Panc1 (cell line): ENCODE data around the gene SENP5. TPM values are rescaled to one million over a fixed set of nuclear protein-coding genes. Genes with fewer than 3 reads are reported as not detected.
"Not testable (repeated sequence)": the region's sequence is repeated elsewhere in the genome, so short reads cannot be mapped to it uniquely, and the experiment has no call there.

Experiments used
- ATAC-seq: fragments of 200-7000 bp; cut with Tn5 transposase; 2 replicates; pipeline ENCODE4 v1.9.1; 2020; ENCODE audit warnings: mild to moderate bottlenecking, moderate library complexity
- BruUV-seq: library from RNA; stranded (reverse); fragments of 400-500 nt; replicated peaks from 2 replicates; lab custom pipeline; 2021; lab: Mats Ljungman, UMichigan
- CTCF ChIA-PET: fragments of 300-600 bp; sonication (Branson Sonifier 250); formaldehyde crosslinking; loops from one replicate; lab custom pipeline; 2022; ENCODE audit warnings: antibody characterized with exemption; lab: Charles Lee
- POLR2A ChIA-PET: fragments of 300-600 bp; sonication (Branson Sonifier 250); formaldehyde crosslinking; loops from one replicate; lab custom pipeline; 2022; ENCODE audit warnings: antibody characterized with exemption; lab: Charles Lee
- DNase-seq: peaks from one replicate; pipeline ENCODE4 v3.0.0-alpha.2; 2010; ENCODE audit warnings: low read depth, low spot score
- H3K27ac ChIP-seq: 2 replicates; pipeline ENCODE4 v1.5.1; 2011; ENCODE audit warnings: mild to moderate bottlenecking, low read length, inconsistent platforms
- H3K27me3 ChIP-seq: fragments of 200-500 bp; sonication (Bioruptor generic); 2 replicates; pipeline ENCODE4 v1.6.0; 2014; ENCODE audit warnings: low read length, inconsistent platforms; ENCODE audit not compliant: control insufficient read depth, insufficient read depth
- H3K36me3 ChIP-seq: fragments of 200-500 bp; sonication (Bioruptor generic); 2 replicates; pipeline ENCODE4 v1.5.1; 2014; ENCODE audit warnings: inconsistent platforms, mild to moderate bottlenecking, low read length, moderate library complexity; ENCODE audit not compliant: control insufficient read depth, insufficient read depth
- H3K4me1 ChIP-seq: 2 replicates; pipeline ENCODE4 v1.5.1; 2011; ENCODE audit warnings: inconsistent platforms, mild to moderate bottlenecking, low read length, moderate library complexity; ENCODE audit not compliant: control insufficient read depth, insufficient read depth
- H3K4me3 ChIP-seq, 2 experiments: 2 replicates each; pipeline ENCODE4 v1.5.1; 2011 to 2012; ENCODE audit warnings: low read depth in 2 of 2, low read length in 2 of 2, mild to moderate bottlenecking in 2 of 2, inconsistent platforms in 1 of 2, moderate library complexity in 1 of 2
- H3K9me3 ChIP-seq: fragments of 200-500 bp; sonication (Bioruptor generic); 2 replicates; pipeline ENCODE4 v1.5.1; 2014; ENCODE audit warnings: low read depth, mild to moderate bottlenecking, inconsistent platforms, low read length, moderate library complexity; ENCODE audit not compliant: control insufficient read depth, insufficient read depth
- POLR2AphosphoS5 ChIP-seq: IDR thresholded peaks from 2 replicates; pipeline ENCODE4 v1.6.1; 2012; ENCODE audit warnings: mild to moderate bottlenecking, low read depth, low read length, moderate library complexity
- REST ChIP-seq, 2 experiments: IDR thresholded peaks; 2 replicates each; pipeline ENCODE4 v1.6.1; 2011 to 2012; ENCODE audit warnings: low read depth in 2 of 2, control low read depth in 1 of 2, low read length in 1 of 2, mild to moderate bottlenecking in 1 of 2, moderate library complexity in 1 of 2; ENCODE audit not compliant: insufficient read depth in 1 of 2
- SIN3A ChIP-seq: IDR thresholded peaks from 2 replicates; pipeline ENCODE4 v1.6.1; 2012; ENCODE audit warnings: low read depth, mild to moderate bottlenecking, low read length, moderate library complexity, borderline replicate concordance; ENCODE audit not compliant: insufficient read depth
- TCF7L2 ChIP-seq: IDR thresholded peaks from 2 replicates; pipeline ENCODE4 v1.6.1; 2011; ENCODE audit warnings: mild to moderate bottlenecking, low read depth, low read length, inconsistent platforms
- in situ Hi-C: cut with HindIII; loops from 2 replicates; pipeline ENCODE4 v1.10.0; 2016; ENCODE audit warnings: low sequenced_read_pairs, low pct_unique_long_range_greater_than_20kb
- intact Hi-C: fragments of 100-400 bp; cut with micrococcal nuclease; formaldehyde crosslinking; loops from one replicate; pipeline ENCODE4 v1.10.0; 2022; ENCODE audit not compliant: unreplicated experiment
- total RNA-seq: library from RNA; stranded (reverse); gene quantifications from one replicate; pipeline ENCODE4 v1.2.1, GENCODE V29; 2021; ENCODE audit not compliant: unreplicated experiment
- TF ChIP-seq, protein P1 (sequence below): fragments of 450-650 bp; IDR thresholded peaks from 2 replicates; pipeline ENCODE4 v1.5.1; 2017; ENCODE audit warnings: mild to moderate bottlenecking

Gene SENP5
- total RNA-seq, 1 experiment from 2014 or later = 40.0 TPM

DNA sequence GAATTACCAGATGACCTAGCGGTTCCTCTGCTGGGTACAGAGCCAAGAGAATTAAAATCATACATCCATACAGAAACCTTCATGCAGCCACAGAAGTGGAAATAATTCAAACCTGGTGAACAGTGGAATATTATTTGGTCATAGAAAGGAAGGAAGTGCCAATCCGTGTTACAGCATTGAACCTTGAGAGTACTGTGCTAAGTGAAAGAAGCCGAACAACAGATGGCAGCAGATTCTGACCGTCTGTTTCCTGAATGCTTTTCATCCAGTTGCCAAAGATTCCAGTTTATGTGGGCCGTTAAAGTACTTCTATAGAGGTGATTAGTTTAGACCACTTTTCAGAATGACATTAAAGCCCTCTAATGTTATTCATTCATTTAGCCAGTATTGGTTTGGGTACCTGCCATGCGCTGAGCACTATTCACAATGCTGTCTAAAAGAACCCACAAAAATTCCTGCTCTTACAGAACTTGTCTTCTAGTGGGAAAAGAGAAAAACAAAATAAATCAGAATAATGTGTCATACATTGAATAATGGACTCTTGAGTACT is 45.8 kb upstream of the SENP5 start:
- CTCF ChIA-PET = no interaction called here
- in situ Hi-C loops (no loop called here), intact Hi-C loops (no loop called here)
- TF ChIP-seq, protein P1, sequence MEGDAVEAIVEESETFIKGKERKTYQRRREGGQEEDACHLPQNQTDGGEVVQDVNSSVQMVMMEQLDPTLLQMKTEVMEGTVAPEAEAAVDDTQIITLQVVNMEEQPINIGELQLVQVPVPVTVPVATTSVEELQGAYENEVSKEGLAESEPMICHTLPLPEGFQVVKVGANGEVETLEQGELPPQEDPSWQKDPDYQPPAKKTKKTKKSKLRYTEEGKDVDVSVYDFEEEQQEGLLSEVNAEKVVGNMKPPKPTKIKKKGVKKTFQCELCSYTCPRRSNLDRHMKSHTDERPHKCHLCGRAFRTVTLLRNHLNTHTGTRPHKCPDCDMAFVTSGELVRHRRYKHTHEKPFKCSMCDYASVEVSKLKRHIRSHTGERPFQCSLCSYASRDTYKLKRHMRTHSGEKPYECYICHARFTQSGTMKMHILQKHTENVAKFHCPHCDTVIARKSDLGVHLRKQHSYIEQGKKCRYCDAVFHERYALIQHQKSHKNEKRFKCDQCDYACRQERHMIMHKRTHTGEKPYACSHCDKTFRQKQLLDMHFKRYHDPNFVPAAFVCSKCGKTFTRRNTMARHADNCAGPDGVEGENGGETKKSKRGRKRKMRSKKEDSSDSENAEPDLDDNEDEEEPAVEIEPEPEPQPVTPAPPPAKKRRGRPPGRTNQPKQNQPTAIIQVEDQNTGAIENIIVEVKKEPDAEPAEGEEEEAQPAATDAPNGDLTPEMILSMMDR = no peak
- TF ChIP-seq TCF7L2 = no peak
- no peak for TF ChIP-seq SIN3A
- no peak for TF ChIP-seq REST (IDR thresholded peaks at IDR 0.05; ENCODE audit: insufficient read depth in 1 of 2, low read depth in 2 of 2, low read length in 1 of 2)
- no peak for TF ChIP-seq POLR2AphosphoS5
- Histone ChIP-seq H3K36me3 (peaks cover 28% of the 10 kb centered on the region), H3K4me1 (no peaks in the 10 kb centered on the region), H3K27me3 (no peaks in the 10 kb centered on the region), H3K4me3 (no peak overlapping the region), H3K27ac (no peak overlapping the region), H3K9me3 (no peaks in the 10 kb centered on the region)
- POLR2A ChIA-PET = no interaction called here
- ATAC-seq (no peak), DNase-seq (no peak)
- TSS peak; percentile 8 for BruUV-seq

DNA sequence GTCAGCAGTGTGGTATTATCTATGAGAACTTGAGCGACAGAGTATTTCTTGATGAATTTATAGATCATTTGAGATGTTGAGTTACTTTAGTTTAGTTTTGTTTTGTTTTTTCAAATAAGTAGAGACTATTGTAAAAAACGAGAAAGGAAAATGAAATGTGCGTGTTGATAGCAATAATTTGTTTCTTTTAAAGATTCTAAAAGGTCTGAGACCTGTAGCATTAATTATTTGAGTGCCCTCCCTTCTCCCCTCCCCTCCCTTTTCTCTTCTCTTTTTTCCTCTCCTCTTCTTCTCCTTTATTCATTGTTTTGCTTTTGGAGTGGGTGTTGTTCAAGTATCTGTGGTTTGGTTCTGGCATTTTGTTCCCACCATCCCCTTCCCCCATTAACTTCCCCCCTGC is 38.1 kb upstream of the SENP5 start:
- H3K4me3 ChIP-seq, CTCF ChIA-PET, POLR2A ChIA-PET, in situ Hi-C loops, H3K27ac ChIP-seq, H3K27me3 ChIP-seq, ATAC-seq, DNase-seq, H3K4me1 ChIP-seq, H3K9me3 ChIP-seq, intact Hi-C loops: not testable (repeated sequence)
- H3K36me3 ChIP-seq = peaks cover 11% of the 10 kb centered on the region; the same call in 1 of the 2 replicates
- BruUV-seq = TSS peak; percentile 65

GRCh38 chr3:196835086-196835485 is 32.6 kb upstream of the SENP5 start:
- peaks cover 7% of the 10 kb centered on the region; the same call in 1 of the 2 replicates for H3K36me3 ChIP-seq
- no peaks in the 10 kb centered on the region for H3K9me3 ChIP-seq
- ChIA-PET CTCF (interaction anchor here (1.0 kb wide), 1 partner anchor 8 kb away, joined by 5 read pairs; no protein-coding TSS in a partner anchor), POLR2A (no interaction called here)
- TF ChIP-seq, protein P1 = 0 out of 2 replicates have a peak, but pooled peaks have one; percentile 6
- no peak for TF ChIP-seq REST (IDR thresholded peaks at IDR 0.05; ENCODE audit: insufficient read depth in 1 of 2, low read depth in 2 of 2, low read length in 1 of 2)
- TF ChIP-seq SIN3A = no peak
- TF ChIP-seq TCF7L2 = no peak
- 0 out of 2 replicates have a peak, but pooled peaks have one; percentile 30 for TF ChIP-seq POLR2AphosphoS5
- no peak overlapping the region for H3K4me3 ChIP-seq
- no peak for ATAC-seq
- H3K27me3 ChIP-seq = no peaks in the 10 kb centered on the region
- no peak for DNase-seq
- no peak overlapping the region for H3K27ac ChIP-seq
- no peaks in the 10 kb centered on the region for H3K4me1 ChIP-seq
- intact Hi-C loops = no loop called here
- no TSS peak for BruUV-seq
- in situ Hi-C loops = no loop called here
